Calu3 (cell line): ENCODE results near the gene S100G. TPM values are rescaled to one million over a fixed set of nuclear protein-coding genes. Genes with fewer than 3 reads are reported as not detected.

Source experiments
- BruUV-seq: library from RNA; stranded (reverse); fragments of 400-500 nt; replicated peaks from 2 replicates; lab custom pipeline; 2021; lab: Mats Ljungman, UMichigan
- CTCF ChIA-PET: fragments of 300-600 bp; sonication (Branson Sonifier 250); formaldehyde crosslinking; loops from one replicate; lab custom pipeline; 2022; ENCODE audit warnings: antibody characterized with exemption; lab: Charles Lee
- DNase-seq: peaks from one replicate; pipeline ENCODE4 v3.0.0; 2022
- H3K27ac Mint-ChIP-seq: one replicate; pipeline ENCODE4 v1.8.0; 2022; ENCODE audit warnings: mixed read lengths; ENCODE audit not compliant: unreplicated experiment
- H3K27me3 Mint-ChIP-seq: one replicate; pipeline ENCODE4 v1.8.0; 2022; ENCODE audit warnings: mixed read lengths; ENCODE audit not compliant: unreplicated experiment
- H3K36me3 Mint-ChIP-seq: one replicate; pipeline ENCODE4 v1.8.0; 2022; ENCODE audit warnings: mild to moderate bottlenecking, moderate library complexity, mixed read lengths; ENCODE audit not compliant: insufficient read depth, unreplicated experiment
- H3K4me1 Mint-ChIP-seq: one replicate; pipeline ENCODE4 v1.8.0; 2022; ENCODE audit warnings: mild to moderate bottlenecking, low read depth, mixed read lengths; ENCODE audit not compliant: unreplicated experiment
- H3K4me3 Mint-ChIP-seq: one replicate; pipeline ENCODE4 v1.8.0; 2022; ENCODE audit warnings: mild to moderate bottlenecking, low read depth, moderate library complexity, mixed read lengths; ENCODE audit not compliant: unreplicated experiment
- H3K9me3 Mint-ChIP-seq: one replicate; pipeline ENCODE4 v1.8.0; 2022; ENCODE audit warnings: low read depth, mixed read lengths; ENCODE audit not compliant: unreplicated experiment
- intact Hi-C: fragments of 100-400 bp; cut with micrococcal nuclease; formaldehyde crosslinking; loops from one replicate; pipeline ENCODE4 v1.10.0; 2022; ENCODE audit not compliant: unreplicated experiment
- total RNA-seq: library from RNA; stranded (reverse); gene quantifications from 2 replicates; pipeline ENCODE4 v1.2.3, GENCODE V29; 2022
- TF ChIP-seq, protein P1 (sequence below): fragments of 200-600 bp; IDR thresholded peaks from one replicate; pipeline ENCODE4 v1.8.0; 2022; ENCODE audit warnings: antibody characterized with exemption; ENCODE audit not compliant: unreplicated experiment

The S100G gene
- total RNA-seq, 1 experiment from 2014 or later, result not detected

DNA sequence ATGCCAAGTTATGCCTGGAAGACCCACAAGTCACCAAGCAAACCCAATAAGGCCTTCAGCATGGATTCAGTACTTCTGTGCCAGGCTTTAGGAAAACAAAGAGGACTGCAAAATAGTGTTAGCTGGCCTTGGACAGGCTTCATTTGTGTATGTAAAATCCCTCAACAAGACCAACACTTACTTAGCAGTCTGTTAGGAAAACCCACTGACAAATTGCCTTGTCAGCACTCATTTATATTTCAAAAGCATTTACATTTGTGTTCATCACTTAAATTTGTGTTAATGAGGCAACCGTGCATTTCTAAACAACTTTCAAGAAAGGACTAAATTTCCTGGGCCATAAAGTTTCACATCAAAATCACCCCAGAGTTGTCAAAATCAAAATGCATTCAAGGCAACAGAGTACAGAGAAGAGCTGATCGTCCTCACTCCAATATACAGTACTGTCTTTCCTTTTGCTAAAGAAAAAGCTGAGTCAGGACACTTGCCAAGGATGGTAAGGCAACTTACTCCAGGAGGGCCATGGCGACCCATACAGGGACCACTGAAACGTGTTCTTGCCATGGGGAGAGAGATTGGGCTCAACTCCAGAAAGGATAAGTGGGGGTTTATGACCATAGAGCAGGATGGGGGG is 1.6 kb downstream of the S100G start:
- DNase-seq, result no peak
- TF ChIP-seq, protein P1, sequence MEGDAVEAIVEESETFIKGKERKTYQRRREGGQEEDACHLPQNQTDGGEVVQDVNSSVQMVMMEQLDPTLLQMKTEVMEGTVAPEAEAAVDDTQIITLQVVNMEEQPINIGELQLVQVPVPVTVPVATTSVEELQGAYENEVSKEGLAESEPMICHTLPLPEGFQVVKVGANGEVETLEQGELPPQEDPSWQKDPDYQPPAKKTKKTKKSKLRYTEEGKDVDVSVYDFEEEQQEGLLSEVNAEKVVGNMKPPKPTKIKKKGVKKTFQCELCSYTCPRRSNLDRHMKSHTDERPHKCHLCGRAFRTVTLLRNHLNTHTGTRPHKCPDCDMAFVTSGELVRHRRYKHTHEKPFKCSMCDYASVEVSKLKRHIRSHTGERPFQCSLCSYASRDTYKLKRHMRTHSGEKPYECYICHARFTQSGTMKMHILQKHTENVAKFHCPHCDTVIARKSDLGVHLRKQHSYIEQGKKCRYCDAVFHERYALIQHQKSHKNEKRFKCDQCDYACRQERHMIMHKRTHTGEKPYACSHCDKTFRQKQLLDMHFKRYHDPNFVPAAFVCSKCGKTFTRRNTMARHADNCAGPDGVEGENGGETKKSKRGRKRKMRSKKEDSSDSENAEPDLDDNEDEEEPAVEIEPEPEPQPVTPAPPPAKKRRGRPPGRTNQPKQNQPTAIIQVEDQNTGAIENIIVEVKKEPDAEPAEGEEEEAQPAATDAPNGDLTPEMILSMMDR, result no peak
- intact Hi-C loops, result no loop called here
- no TSS peak for BruUV-seq
- Mint-ChIP-seq H3K9me3 (no peaks in the 10 kb centered on the region), H3K4me1 (no peaks in the 10 kb centered on the region), H3K27me3 (no peaks in the 10 kb centered on the region), H3K27ac (no peak overlapping the region), H3K36me3 (no peaks in the 10 kb centered on the region), H3K4me3 (no peak overlapping the region)
- CTCF ChIA-PET, result no interaction called here

DNA sequence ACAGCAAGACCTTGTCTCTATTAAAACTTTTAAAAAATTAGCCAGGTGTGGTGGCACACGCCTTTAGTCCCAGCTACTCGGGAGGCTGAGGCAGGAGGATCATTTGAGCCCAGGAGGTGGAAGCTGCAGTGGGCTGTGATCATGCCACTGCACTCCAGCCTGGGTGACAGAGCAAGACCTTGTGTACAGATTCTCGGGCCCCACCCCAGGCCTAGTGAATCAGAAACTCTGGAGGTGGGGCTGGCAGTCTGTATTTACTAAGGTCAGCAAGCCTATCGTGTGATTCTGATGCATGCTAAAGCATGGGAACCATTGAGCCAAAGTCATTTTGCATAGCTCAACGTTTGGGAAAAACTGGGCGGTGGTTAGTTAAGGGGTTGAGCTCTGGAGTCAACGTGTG is 3.5 kb downstream of the S100G start:
- Mint-ChIP-seq H3K27me3 (no peaks in the 10 kb centered on the region), H3K27ac (no peak overlapping the region), H3K4me1 (no peaks in the 10 kb centered on the region), H3K9me3 (no peaks in the 10 kb centered on the region), H3K36me3 (no peaks in the 10 kb centered on the region), H3K4me3 (no peak overlapping the region)
- BruUV-seq, result no TSS peak
- intact Hi-C loops, result no loop called here
- TF ChIP-seq, protein P1, result no peak
- CTCF ChIA-PET, result no interaction called here
- DNase-seq, result no peak

DNA sequence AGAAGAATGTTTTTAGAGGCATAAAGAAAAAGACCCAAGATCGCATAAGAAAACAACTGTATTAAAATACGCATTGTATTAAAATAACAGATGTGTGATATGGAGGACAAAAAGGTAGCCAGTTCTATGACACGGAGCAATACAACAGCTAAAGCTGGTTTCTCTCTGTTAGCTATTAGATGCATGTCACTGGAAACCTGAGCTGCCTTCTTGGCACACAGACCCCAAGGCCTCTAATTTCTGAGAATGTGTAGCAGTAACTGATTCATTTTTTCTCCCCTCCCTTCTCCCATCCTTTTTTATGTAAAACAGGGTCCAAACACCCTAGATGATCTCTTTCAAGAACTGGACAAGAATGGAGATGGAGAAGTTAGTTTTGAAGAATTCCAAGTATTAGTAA is 4.1 kb downstream of the S100G start:
- Mint-ChIP-seq H3K9me3 (no peaks in the 10 kb centered on the region), H3K36me3 (no peaks in the 10 kb centered on the region), H3K4me3 (no peak overlapping the region), H3K4me1 (peaks cover 2% of the 10 kb centered on the region), H3K27me3 (no peaks in the 10 kb centered on the region), H3K27ac (no peak overlapping the region)
- TF ChIP-seq, protein P1, result no peak
- intact Hi-C loops, result no loop called here
- CTCF ChIA-PET, result no interaction called here
- no peak for DNase-seq
- BruUV-seq, result no TSS peak

DNA sequence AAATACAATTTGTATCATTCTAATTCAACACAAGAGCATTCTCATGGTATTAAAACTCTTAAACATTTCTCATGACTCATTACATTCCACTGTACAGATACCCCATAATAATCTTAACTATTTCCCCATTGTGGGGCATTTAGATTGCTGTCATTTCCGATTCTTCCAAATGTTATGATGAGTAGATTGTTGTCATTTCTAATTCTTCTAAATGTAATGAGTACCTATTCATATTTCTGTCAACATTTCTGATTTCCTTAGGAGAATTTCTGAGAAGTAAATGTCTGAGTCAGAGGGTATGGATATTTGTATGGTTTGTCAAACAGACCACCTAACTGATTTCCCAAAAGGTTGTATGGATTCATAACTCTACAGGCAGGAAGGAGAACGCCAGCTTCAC is 8.3 kb downstream of the S100G start:
- Mint-ChIP-seq H3K4me1 (peaks cover 9% of the 10 kb centered on the region), H3K9me3 (no peaks in the 10 kb centered on the region), H3K27me3 (no peaks in the 10 kb centered on the region), H3K36me3 (no peaks in the 10 kb centered on the region), H3K27ac (no peak overlapping the region), H3K4me3 (no peak overlapping the region)
- TF ChIP-seq, protein P1, result no peak
- intact Hi-C loops, result no loop called here
- no peak for DNase-seq
- BruUV-seq, result no TSS peak
- CTCF ChIA-PET, result no interaction called here
